GM12872 (cell line): ENCODE measurements around the gene HUWE1.

ENCODE experiments used
- CTCF ChIP-seq: IDR thresholded peaks from 3 replicates; pipeline ENCODE4 v1.5.1; 2011; ENCODE audit warnings: low read depth, mild to moderate bottlenecking, low read length, moderate library complexity; ENCODE audit not compliant: insufficient read depth

Gene HUWE1

GRCh38 chrX:53483838-53484405 is 202.6 kb downstream of the HUWE1 start:
- TF ChIP-seq CTCF: no peak

DNA sequence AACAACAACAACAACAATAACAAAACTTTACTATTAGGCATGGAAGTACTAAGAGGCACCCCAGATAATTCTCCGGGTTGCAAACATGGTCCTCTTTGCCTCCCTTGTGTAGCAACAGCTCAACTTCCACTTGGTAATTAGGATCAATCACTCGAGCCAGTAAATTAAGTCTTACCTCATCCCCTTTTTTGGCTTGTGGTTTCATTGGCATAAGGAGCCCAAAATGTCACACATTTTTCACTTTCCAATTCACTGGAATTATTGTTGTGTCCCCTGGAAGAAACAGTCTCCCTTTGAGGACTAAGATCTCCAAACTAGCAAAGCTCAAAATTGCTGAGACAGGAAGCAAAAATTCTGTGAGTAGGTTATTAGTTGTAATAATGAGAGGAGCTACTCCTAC is 203.1 kb downstream of the HUWE1 start:
- TF ChIP-seq CTCF: no peak
